GM19438 (cell line): ENCODE measurements around the gene TGM2.
A peak's percentile ranks its signal among the peaks of the same experiment; 100 is the strongest.
"Not testable (repeated sequence)": the region's sequence is repeated elsewhere in the genome, so short reads cannot be mapped to it uniquely, and the experiment has no call there.

ENCODE experiments used
- ATAC-seq: cut with Tn5 transposase; IDR thresholded peaks from one replicate; pipeline ENCODE4 v1.9.1; 2021; ENCODE audit warnings: low read depth; ENCODE audit not compliant: unreplicated experiment

TGM2 gene

GRCh38 chr20:38106461-38106860, 58.6 kb downstream of the TGM2 start:
- ATAC-seq, result no peak

- no peak for ATAC-seq
Measured at GRCh38 chr20:38104285-38104684, 60.8 kb downstream of the TGM2 start.

- not testable (repeated sequence) for ATAC-seq
Measured at GRCh38 chr20:38102206-38102605, 62.9 kb downstream of the TGM2 start.

- no peak for ATAC-seq
Measured at GRCh38 chr20:38098952-38099351, 66.1 kb downstream of the TGM2 start.

GRCh38 chr20:38095017-38095686, 69.9 kb downstream of the TGM2 start:
- ATAC-seq, result no peak

GRCh38 chr20:38094373-38094891, 70.6 kb downstream of the TGM2 start:
- ATAC-seq, result peak; percentile 51

GRCh38 chr20:38093641-38094077, 71.4 kb downstream of the TGM2 start:
- ATAC-seq, result no peak

GRCh38 chr20:38092915-38093314, 72.2 kb downstream of the TGM2 start:
- ATAC-seq, result no peak

GRCh38 chr20:38092260-38092857, 72.7 kb downstream of the TGM2 start:
- ATAC-seq, result no peak

- no peak for ATAC-seq
Measured at GRCh38 chr20:38091441-38092216, 73.4 kb downstream of the TGM2 start.

- no peak for ATAC-seq
Measured at GRCh38 chr20:38090061-38090460, 75.0 kb downstream of the TGM2 start.

- no peak for ATAC-seq
Measured at GRCh38 chr20:38089500-38089899, 75.6 kb downstream of the TGM2 start.

GRCh38 chr20:38085026-38085425, 80.0 kb downstream of the TGM2 start:
- no peak for ATAC-seq

- no peak for ATAC-seq
Measured at GRCh38 chr20:38084425-38084951, 80.6 kb downstream of the TGM2 start.

- no peak for ATAC-seq
Measured at GRCh38 chr20:38083338-38084048, 81.6 kb downstream of the TGM2 start.

GRCh38 chr20:38082894-38083293, 82.2 kb downstream of the TGM2 start:
- ATAC-seq, result no peak

- no peak for ATAC-seq
Measured at GRCh38 chr20:38081575-38081974, 83.5 kb downstream of the TGM2 start.

GRCh38 chr20:38079353-38079752, 85.7 kb downstream of the TGM2 start:
- no peak for ATAC-seq

GRCh38 chr20:38078084-38078483, 87.0 kb downstream of the TGM2 start:
- ATAC-seq, result no peak
